Inflammatory macrophage treated with lipopolysaccharide for 1 hour (primary cell): ENCODE results near the gene HIBCH.
"Not testable (repeated sequence)": the region's sequence is repeated elsewhere in the genome, so short reads cannot be mapped to it uniquely, and the experiment has no call there.

Experiments
- DNase-seq, 2 donors: peaks; one replicate each; pipeline ENCODE4 v3.0.0-alpha.2; 2020 to 2022

Gene HIBCH

DNA sequence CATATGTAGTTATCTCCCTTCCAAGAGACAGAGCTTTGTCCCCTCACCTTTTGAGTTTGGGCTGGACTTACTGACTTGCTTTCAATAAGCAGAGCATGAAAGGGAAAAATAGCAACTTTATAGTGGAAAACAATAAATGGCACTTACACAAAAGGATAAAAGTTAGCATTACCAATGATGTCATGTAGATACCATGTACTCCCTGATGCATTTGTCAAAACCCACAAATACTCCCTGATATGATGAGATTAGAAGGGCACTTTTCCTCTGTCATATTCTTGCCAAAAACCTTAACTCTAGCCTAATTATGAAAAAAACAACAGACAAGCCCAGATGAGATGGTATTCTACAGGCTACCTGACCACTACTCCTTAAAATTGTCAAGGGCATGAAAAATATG lies 16.0 kb downstream of the HIBCH start:
- no peak for DNase-seq

DNA sequence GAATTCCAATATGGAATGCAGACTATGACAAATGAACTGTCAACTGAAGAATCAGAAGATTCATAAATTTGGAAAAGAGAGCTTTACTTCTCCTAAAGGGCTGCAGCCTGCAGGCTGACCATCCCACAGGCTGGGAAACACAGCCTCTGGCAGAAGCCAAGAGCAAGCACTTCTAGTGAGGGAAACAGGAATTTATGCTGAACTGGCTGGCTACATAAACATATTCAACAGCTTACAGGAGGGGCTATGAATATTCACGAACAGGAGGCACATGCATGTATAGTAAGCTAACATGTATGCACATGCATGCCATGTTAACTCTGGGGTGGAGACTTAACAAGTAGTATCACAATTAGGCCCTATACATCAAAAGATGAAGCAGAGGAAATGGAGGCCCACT lies 17.6 kb downstream of the HIBCH start:
- DNase-seq = no peak

DNA sequence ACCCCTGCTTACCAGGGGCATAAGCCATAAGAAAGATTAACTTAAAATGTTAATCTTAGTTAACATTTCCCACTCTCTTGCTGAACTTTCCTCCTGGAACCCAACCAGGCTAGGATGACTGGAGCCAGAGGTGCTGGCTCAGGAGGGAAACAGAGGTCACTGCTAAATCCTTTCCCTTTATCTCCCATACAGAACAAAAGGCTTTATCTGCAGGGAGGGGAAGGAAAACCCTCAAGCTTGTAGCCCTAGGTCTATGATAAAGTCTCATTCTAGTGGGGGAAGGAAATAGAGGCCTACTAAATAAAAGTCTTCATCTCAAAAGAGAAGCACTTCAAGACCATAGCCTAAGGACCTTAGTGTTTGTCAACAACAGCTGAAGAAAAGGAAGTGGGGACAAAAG lies 18.6 kb downstream of the HIBCH start:
- DNase-seq = no peak

DNA sequence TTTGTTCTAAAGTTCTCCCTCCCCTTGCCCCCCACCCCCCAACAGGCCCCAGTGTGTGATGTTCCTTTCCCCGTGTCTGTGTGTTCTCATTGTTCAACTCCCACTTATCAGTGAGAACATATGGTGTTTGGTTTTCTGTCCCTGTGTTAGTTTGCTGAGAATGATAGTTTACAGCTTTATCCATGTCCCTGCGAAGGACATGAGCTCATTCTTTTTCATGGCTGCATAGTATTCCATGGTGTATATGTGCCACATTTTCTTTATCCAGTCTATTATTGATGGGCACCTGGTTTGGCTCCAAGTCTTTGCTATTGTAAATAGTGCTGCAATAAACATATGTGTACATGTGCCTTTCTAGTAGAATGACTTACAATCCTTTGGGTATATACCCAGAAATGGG lies 21.7 kb downstream of the HIBCH start:
- DNase-seq = not testable (repeated sequence)

DNA sequence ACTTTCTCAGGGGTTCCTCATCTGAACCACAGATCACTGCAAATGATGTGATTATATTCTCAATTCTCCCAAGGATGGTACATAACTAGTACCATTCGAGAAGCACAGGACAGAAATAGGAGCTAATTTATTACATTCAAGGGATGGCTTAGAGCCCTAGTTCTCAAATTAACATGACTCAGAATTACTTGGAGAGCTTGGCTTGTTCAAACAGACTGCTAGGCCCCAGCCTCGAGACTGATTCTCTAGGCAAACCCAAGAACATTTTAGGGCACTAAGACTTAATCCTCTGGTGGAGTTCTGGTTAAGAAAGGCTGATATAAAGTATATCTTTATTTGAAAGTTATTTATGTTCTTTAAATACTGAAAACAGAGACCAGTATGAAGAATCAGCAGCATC lies 35.8 kb downstream of the HIBCH start:
- no peak for DNase-seq

DNA sequence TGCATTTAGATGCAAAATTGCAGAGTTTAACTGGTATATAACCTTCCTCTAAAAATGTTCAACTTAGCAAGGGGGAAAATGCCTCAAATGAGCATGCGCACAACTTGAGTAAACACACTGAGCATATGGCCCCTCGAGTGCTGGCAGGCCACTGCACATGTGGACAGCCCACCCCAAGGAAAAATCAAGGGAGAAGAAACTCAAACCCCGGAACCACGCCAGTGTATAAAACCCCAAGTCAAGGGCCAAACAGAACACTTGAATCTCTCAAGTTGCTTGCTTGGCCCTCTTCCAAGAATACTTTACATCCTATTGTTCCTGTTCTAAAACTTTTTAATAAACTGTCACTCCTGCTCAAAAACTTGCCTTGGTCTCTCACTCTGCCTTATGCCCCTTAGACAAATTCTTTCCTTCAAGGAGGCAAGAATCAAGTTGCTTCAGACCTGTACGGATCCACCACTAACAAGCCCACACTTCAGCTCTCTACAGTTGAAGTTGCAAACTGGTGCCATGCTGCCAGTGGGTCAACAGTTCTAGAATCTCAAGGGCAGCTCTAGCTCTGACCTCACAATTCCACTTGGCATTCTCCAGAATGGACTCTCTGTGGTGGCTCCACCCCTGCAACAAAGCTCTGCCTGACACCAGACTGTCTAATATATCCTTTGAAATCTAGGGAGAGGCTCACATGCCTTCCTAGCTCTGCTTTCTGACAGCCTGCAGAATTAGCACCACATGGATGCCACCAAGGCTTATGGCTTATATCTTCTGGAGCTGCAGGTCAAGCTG lies 38.9 kb downstream of the HIBCH start:
- no peak for DNase-seq

DNA sequence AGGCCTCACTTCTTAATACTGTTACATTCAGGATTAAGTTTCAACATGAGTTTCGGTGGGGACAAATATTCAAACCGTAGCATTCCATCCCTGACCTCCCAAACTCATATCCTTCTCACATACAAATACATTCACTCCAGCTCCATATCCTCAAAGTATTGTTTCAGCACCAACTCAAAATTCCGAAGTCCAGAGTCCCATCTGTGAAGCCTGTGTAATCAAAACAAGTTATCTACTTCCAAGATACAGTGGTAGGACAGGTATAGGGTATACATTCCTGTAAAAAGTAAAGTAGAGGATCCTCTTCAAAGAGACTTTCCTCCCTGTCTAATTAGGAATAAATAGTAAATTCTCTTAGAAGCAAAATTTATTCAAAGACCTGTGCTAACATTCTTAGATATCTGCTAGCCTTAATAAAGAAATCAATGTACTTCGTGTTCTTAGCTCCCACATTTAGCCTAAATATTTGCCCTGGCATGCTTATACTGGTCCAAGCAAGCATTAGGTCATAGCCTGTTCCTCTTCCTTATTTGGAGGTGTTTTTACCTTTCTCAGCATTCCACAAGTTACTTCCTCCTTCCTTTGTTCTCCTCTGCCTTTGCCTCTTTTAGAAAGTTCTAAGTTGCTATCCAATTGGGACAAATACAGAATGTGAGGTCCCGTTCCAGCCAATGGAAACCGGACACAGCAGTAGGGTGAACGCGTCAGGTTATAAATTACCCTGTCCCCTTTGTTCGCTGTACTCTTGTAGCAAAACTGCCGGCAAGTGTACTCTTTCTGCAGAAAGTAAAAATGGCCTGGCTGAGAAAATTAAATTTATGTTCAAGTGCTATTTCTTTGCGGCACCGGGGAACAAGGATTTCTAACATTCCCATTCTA lies 40.1 kb downstream of the HIBCH start:
- not testable (repeated sequence) for DNase-seq

DNA sequence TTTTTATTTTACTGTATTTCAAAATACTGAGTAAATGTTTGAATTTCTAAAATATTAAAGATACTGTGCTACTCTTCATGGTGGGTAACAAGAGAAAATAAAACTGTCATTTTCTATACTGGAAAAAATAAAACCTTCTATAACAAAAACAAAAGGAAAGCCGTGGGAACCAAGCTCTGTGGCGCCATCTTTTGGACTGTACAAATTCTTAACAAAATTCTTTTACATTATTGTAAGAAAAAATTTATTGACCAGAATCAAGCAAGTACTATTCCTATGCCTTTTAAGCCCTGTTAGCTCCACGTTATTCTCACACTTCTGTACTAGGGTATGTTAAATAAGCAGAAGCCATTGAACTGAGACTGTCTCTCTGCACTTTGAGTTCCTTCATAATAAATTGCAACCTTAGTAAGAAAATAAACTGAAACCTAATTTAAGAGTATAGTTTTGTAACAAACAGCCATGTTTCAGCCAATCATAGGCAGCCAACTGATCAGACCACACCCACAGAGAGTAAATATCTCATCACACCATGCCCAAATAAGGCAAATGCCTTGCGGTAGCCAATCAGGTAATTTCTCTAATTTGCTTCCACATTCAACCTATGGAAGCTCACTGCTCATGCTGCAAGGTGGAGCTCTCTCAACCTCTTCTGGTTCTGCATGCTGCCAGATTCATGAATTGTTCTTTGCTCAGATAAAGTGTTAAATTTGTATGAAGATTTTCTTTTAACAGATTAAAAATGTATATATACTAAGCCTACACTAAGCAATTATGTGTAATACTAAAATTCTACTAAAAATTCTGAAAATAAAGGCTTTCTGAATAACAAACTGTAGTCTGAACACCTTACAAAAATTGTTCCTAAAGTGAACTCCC lies 42.2 kb downstream of the HIBCH start:
- DNase-seq = peak; percentile 21 to 62

DNA sequence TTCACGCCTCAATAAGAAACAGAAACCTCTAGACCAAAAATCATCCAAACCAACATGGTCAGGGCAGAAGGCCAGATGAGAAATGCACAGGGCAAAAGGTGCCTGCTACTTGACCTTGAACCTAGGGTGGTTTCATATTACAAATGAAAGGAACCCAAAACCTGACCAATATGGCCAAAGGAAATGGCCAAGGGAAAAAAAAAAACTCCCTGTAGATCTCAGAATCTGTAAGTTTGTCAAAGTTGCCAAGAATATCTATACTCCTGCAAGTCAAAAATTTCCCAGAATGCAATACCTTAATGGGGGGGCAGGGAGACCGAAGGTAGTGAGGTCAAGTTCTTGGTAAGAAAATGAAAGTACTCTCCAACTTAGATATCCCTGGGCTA lies 47.2 kb downstream of the HIBCH start:
- no peak for DNase-seq

DNA sequence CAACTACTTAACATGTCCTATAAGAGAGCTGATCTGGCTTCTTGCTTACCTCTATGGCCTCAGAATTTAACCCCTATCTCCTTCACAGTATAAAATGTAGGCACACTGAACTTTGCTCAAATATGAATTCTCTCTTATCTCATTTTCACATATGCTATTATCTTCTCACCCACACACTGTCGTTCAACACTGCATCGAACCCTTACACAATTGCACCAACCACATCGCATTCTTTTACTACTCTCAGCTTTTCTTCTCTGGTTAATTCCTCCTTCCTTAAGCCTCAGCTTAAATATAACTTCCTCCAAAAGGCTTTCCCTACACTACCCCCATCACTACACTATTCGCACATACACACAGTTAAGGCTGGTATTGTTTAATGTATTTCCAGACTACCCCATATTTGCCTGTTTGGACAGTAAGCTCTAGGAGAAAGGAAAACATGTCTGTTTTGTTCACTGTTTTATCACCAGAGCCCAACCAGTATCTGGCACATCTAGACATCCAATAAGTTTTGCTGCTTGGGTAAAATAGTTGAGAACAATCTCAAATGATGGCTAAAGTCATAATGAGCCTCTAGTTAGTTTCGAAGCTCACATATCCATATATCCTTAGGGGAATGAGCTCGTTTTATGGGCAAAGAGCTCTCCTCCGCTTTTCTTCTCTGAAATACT lies 47.7 kb downstream of the HIBCH start:
- DNase-seq = no peak

DNA sequence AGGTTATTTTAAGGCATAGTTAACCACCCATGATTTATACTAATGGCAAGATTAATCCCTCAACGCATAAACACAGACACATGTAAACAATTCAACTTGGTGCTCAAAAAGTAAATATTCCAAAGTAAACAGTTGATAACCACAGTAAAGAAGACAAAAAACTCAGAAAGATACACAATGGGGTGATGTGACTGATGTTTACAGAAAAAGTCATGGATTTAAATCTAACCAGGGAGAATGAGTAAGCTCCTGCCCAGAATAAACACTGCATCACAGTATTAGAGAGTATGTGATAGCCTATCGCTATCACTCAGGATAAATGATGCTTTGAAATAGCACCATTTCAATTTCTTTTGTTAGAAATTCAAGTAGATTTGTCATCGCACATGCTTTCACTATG lies 49.3 kb downstream of the HIBCH start:
- DNase-seq = no peak

DNA sequence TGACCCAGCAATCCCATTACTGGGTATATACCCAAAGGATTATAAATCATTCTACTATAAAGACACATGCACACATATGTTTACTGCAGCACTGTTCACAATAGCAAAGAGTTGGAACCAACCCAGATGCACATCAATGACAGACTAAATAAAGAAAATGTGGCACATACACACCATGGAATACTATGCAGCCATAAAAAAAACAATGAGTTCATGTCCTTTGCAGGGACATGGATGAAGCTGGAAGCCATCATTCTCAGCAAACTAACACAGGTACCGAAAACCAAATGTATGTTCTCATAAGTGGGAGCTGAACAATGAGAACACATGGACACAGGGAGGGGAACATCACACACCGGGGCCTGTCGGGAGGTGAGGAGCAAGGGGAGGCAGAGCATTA lies 49.9 kb downstream of the HIBCH start:
- DNase-seq = not testable (repeated sequence)

DNA sequence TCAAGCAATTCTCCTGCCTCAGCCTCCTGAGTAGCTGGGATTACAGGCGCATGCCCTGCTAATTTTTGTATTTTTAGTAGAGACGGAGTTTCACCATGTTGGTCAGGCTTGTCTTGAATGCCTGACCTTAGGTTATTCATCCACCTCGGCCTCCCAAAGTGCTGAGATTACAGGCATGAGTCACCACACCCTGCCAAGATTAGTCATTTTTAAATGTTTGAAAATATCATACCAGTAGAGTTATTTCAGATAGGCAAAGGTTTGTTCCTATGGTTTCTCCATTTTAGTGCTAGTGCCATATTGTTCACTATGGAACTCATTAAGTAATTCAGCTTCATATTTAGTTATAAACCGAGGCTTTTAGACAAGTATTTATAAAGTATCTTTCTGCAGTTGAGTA lies 52.3 kb downstream of the HIBCH start:
- no peak for DNase-seq

DNA sequence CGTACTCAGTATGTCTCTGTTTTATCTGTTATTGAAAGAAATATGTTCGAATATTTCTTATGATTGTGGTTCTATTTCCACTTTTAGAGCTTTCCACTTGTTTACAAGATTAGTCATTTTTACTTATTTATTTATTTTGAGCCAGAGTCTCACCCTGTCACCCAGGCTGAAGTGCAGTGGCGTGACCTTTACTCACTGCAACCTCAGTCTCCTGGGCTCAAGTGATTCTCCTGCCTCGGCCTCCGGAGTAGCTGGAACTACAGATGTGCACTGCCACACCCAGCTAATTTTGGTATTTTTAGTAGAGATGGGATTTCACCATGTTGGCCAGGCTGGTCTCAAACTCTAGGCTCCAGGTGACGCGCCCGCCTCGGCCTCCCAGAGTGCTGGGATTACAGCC lies 53.3 kb downstream of the HIBCH start:
- DNase-seq = no peak

DNA sequence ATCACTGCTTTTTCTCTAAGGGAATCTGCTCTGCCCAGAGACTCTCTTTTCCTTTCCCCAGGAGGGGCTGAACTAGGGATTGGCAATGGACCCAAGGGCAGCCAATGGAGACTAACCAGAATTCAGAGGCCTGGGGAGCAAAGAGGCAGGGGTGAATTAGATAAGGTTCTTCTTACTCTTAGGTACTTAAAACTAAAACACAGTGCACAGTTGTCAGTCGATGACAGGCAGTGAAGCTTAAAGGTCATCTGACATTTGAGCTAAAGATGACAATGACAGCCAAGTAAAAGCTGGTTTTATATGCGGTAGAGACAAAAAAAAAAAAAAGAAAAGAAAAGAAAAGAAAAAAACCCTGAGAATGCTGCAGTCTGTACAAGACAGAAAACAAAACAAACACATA lies 57.8 kb downstream of the HIBCH start:
- DNase-seq = no peak

DNA sequence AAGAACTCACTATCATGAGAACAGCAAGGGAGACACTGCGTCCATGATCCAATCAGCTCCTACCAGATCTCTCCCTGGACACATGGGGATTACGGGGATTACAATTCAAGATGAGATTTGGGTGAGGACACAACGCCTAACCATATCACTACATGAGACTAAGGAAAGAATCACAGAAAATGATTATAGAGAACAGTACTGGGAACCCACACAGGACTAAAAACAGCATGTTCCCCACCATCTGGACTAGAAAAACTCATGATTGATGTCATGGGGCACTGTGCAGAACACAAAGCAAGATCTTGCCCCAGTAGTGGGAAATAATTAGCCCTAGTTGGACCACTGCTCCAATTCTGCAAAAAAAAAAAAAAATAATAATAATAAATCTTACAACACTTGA lies 63.5 kb downstream of the HIBCH start:
- DNase-seq = no peak

DNA sequence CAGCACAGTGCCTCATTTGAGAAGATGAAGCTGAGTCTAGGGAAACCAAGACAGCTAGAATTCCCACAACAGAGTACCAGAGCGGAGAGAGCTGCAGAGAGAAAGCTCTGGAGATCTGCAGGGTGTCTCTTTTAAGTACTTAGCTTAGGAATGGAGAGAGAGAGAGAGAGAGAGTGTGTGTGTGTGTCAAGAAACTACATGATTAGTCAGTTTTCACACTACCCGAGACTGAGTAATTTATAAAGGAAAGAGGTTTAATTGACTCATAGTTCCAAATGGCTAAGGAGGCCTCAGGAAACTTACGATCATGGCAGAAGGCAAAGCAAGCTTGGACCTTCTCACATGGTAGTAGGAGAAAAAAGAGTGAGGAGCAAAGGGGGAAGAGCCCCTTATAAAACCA lies 64.0 kb downstream of the HIBCH start:
- no peak for DNase-seq

DNA sequence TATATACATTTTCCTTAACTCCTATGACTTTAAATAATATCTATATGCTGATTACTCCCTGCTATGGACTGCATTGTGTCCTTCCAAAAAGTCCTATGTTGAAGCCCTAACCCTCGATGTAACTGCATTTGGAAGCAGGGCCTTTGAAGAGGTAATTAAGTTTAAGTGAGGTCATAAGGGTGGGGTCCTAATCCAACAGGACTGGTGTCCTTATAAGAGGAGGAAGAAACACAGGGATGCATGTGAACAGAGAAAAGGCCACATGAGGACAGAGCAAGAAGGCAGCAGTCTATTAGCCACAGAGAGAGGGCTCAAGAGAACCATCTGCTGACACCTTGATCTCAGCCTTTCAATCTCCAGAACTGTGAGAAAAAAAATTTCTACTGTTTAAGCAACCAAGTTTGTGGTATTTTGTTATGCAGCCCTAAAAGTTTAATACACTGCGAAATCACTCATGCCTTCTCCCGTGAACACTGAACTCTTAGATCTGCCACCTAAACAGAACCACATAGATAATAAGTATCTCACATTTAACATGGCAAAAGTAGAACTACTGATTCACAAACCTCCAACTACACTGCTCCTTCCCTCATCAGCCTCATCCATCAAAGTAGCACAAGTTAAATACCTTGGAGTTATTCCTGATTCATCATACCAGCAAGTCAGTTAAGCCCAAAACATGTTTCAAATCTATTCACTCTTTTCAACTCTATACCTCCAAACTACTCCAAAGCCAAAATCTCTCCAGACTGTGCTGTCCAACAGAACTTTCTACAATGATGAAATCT lies 65.4 kb downstream of the HIBCH start:
- DNase-seq = no peak

DNA sequence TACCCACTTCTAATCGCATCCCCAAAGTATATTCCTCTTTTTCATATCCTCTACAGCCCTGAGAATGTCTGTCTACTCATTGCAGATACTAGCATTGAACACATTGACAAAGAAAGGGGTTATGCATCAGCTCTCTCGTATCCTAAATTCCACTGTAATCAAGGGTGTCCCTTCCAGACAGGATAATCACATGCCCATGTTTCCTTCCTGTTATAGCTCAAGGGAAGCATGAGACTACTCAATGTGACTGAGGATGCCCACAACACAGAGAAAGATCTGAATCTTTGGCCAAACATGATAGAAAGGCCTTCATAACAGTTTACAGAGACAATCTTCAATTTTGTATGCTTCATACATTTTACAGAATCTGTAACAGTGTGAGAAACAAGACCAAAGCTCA lies 69.2 kb downstream of the HIBCH start:
- DNase-seq = no peak

DNA sequence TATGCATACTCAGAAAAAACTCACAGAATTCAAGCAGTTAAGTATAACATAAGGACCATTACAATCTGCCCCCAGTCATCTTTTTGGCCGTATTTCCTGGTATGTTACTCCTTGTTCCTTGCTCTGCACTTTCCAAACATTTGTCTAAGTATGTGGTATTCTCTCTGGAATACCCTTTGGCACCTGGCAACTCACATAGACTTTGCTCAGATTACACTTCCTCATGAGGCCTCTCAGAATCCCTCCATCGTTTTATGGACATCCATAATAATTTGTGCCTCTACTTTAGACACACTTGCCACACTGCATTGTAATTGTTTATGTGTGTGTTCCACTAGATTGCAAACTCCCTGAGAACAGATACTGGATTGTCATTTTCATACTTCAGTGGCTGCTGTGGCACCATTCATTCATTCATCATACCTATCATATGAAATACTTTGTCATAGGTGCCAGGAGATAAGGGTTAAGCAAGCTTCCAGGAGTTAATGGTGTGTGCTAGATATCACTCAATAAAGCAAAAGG lies 84.0 kb downstream of the HIBCH start:
- DNase-seq = no peak

DNA sequence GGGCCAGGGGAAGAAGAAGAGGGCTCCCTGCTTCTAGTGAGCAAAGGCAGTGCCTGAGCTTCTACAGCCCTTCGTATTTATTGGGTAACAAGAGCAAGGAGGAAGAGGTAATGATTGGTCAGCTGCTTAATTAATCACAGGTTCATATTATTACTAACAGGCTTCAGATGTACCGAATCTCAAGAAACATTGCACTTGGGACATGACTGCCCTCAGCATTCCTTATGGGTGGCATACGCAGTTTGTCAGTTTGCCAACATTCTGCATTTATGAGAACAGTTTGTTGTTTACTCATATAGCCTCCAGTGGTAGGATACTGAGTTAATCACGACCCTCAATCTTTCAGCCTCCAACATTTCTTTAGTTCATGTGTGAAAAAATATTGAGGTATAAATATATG lies 84.5 kb downstream of the HIBCH start:
- no peak for DNase-seq

DNA sequence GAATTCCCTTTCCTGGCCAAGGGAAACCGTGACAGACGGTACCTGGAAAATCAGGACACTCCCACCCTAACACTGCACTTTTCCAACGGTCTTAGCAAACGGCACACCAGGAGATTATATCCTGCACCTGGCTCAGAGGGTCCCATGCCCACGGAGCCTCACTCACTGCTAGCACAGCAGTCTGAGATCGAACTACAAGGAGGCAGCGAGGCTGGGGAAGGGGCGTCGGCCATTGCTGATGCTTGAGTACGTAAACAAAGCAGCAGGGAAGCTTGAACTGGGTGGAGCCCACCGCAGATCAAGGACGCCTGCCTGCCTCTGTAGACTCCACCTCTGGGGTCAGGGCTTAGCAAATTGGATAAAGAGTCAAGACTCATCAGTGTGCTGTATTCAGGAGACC lies 95.6 kb downstream of the HIBCH start:
- not testable (repeated sequence) for DNase-seq
